Ureter (tissue), 1 donor: ENCODE data around the gene DCAF10. TPM values are rescaled to one million over a fixed set of nuclear protein-coding genes. Genes with fewer than 3 reads are reported as not detected.
A peak's percentile ranks its signal among the peaks of the same experiment; 100 is the strongest.
"Not testable (repeated sequence)": the region's sequence is repeated elsewhere in the genome, so short reads cannot be mapped to it uniquely, and the experiment has no call there.

Source experiments
- DNase-seq: peaks from one replicate; pipeline ENCODE4 v3.0.0-alpha.2; 2020; ENCODE audit warnings: low spot score
- total RNA-seq: library from RNA; stranded (reverse); gene quantifications from one replicate; pipeline ENCODE4 v1.2.4, GENCODE V29; 2023
- donor health status: DM: yes; HTN: yes; CAD: no.

Gene DCAF10
- total RNA-seq, 1 donor from 2014 or later, result 33.0 TPM

DNA sequence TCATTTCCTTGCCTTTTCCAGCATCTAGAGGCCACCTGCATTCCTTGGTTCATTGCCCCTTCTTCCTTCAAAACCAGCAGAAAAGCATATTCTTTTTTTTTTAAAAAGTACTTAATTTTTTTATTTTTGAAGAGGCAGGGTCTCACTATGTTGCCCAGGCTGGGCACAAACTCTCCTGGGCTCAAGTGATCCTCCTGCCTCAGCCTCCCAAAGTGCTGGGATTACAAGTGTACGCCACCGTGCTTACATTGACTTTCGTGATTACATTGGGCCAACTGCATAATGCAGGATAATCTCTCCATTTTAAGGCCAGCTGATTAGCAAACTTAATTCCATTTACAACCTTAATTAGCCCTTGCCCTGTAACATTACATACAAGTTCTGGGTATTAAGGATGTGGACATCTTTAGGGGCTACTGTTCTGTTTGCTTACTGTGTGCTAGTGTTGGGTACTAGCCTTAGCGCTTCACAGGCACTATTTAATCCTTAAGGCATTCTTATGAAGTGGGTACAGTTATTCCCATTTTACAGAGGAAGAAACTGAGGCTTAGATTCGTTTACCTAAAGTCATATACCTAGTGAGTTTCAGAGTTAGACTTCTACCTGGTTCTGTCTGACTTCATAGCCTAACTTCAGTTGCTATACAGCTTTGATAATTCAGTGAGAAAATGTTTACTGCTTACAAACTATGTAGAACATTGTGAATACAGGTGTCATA, 69.6 kb downstream of the DCAF10 start:
- DNase-seq, result no peak

DNA sequence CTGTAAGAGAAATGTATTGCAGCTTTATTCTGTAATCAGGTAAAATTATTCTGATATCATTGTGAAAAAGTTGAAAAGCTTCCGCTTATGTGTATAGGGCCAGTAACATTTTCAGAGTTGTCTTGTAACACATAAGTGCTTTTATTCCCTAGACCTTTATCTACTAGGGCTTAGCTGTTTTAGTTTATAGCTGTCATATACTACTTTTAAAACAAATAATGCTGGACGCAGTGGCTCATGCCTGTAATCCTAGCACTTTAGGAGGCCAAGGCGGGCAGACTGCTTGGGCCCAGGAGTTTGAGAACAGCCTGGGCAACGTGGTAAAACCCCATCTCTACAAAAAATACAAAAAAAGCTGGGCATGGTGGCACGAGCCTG, 70.2 kb downstream of the DCAF10 start:
- no peak for DNase-seq

DNA sequence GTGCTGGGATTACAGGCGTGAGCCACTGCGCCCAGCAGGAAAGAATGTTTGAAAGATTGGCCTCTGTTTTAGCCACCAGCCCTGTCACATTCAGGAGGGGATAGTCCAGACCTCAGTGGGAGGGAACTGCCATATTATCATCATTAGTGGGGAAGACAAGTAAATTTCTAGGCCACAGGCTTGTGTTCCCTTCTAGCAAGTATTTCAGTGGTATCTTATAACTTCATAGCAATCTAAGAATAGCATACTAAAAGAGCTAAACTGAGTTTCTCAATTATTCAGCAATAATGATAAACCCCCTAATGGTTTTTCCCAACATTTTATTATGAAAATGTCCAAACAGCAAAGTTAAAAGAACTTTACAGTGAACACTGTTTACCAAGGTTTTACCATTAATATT, 73.4 kb downstream of the DCAF10 start:
- no peak for DNase-seq

DNA sequence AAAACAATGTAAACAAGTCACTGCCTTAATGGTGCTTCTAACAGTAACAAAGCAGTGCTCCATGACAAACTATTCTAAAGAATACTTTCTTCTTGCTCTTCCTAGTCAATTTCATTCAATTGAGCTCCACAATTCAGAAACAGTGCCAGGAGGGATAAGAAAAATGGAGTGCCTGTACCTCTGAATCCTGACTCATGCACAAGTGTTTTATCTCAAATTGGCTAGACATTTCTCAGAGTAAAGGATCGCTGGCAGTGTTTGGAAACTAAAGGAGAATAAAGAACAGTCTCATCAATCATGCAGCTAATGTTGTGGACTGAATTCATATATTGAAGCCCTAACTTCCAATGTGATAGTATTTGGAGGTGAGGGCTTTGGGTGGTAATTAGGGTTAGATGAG, 75.8 kb downstream of the DCAF10 start:
- DNase-seq, result no peak

DNA sequence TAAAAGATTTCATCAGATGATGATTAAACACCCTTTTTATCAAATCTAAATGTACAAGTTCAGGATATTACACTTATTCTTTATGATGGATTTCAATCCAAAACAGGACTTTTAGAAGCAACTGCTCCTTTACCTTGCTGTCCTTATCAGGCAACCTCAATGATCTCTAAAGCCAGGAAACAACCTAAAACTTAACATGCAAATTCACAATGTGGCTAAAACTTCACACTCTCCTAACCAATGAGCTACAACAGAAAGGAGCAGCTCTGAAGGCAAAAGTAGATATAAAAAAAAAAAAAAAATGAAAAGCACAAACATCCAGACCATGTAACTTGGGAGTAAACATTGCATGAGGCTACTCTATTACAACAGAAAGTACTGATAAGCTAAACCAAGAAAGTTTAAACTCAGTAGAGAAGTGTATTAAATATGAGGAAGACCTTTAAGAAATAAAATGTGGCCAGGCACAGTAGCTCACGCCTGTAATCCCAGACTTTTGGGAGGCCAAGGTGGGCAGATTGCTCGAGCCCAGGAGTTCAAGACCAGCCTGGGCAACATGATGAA, 80.4 kb downstream of the DCAF10 start:
- no peak for DNase-seq

DNA sequence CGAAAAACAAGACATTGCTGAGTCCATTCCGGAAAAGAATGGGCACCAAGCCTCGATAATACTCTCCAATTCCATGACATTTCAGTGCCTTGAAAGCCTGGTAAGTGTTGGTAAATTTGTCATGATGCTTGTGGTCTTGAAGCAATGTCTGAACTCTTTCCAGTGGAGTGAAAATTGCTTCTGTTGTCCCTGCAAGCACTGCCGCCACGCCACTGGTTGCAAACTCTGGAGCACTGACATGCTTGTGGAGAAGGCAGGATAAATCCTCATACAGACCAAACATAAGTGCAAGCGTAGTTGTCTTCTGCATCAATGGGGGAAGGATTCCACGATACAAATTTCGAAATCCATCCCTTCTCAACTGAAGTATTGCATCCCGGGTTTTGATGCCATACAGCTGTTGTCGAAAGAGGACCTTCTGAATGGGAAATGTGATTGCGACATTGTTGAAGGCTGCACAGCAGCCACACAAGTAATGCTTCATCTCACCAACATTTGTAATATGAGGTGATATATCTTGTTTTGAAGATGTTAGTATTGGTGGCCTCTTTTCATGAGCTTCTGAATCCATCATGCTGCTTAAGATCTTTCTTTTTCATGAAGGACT, 87.5 kb downstream of the DCAF10 start:
- not testable (repeated sequence) for DNase-seq

DNA sequence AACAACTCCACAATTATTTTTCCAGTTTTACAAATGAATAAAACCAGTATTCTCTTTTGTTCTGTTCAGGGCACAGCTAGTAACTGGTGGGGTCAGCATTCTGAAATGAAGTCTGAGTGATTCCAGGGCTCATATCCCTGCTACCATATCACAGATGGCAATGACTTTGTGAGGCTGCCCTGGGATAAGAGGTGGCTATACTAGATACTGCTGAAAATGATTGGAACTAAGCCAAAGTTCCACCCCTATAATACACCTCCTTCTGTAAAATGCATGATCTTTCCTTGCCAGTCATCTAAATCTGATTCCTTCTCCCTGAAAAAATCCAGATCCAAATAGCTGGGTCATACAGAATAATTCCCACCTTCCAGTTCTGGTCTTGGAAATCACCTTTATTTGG, 88.9 kb downstream of the DCAF10 start:
- DNase-seq, result no peak

DNA sequence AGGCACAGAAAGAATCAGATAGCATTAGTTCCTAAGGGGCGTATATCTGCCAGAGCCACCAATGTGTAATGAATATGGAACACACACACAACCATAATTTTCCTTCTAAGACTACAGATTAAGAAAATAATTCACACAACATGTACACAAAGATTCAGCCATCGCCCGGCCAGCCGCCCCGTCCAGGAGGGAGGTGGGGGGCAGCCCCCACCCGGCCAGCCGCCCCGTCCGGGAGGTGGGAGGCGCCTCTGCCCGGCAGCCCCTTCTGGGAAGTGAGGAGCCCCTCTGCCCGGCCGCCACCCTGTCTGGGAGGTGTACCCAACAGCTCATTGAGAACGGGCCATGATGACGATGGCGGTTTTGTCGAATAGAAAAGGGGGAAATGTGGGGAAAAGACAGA, 90.4 kb downstream of the DCAF10 start:
- not testable (repeated sequence) for DNase-seq

DNA sequence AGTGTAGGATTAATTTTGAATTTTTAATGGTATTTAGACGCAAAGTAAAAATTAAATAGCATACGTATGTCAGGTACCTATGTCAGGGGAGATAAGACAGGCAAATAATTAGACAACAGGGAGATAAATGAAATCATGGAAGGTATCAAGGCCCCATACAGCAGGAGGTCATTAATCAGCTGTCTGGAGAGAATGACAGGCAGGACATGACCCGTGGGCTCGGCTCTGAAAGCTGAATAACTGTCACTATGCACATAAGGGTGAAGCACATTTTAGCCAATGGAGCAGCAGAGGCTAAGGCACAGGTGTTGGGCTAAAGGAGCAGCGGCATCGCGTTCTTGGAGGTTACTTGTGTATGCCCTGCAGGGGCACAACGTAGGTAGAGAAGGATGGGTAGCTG, 91.5 kb downstream of the DCAF10 start:
- no peak for DNase-seq

DNA sequence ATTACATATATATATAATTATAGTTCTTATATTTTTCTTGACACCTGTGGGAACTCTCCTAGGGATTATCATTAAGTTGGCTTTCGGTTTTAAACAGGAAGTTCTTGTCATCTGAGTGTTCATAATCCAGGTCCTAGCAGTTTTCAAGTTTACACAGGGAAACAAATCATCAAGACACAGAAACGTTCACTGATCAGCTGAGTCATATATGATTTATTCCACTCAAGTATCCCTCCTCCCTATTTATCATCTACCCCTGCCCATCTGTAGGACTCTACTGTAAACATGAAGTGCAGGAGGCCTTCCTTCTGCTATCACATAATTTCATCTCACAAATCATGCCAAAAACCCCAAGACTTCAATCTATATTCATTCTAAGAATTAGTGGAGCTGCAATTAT, 97.1 kb downstream of the DCAF10 start:
- no peak for DNase-seq

DNA sequence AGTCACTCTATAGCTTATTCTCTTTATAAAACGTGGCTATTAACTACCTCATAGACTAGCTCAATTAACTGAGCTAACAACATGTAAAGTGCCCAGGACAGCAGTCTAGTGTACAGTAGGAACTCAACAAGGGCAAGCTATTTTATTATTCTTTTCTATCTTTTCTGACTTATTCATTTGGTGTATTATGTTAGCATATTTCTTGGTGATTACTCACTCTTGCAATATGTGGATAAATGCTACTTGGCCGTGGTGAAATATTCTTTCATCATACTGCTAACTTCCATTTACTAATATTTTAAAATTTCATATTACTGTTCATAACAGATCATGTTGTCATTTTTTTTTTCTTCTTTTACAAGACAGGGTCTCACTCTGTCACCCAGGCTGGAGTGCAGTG, 98.4 kb downstream of the DCAF10 start:
- DNase-seq, result no peak

DNA sequence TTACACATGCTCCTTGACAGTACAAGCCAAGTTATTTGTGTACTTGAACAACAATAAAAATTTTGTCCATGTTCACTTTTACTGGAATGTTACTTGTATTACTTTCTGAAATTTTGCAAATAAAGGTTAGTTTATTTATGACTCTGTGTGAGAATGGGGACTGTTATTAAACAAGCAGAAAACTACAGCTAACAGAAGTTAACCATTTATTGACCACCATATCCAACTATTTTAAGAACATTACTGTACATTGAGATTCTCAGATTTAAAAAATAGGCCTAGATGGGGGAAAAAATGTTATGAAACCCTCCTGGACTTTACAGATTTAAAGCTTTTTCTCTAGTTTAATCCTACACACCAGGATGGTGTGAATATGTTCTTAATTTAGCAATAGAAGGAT, 101.5 kb downstream of the DCAF10 start:
- DNase-seq, result no peak

DNA sequence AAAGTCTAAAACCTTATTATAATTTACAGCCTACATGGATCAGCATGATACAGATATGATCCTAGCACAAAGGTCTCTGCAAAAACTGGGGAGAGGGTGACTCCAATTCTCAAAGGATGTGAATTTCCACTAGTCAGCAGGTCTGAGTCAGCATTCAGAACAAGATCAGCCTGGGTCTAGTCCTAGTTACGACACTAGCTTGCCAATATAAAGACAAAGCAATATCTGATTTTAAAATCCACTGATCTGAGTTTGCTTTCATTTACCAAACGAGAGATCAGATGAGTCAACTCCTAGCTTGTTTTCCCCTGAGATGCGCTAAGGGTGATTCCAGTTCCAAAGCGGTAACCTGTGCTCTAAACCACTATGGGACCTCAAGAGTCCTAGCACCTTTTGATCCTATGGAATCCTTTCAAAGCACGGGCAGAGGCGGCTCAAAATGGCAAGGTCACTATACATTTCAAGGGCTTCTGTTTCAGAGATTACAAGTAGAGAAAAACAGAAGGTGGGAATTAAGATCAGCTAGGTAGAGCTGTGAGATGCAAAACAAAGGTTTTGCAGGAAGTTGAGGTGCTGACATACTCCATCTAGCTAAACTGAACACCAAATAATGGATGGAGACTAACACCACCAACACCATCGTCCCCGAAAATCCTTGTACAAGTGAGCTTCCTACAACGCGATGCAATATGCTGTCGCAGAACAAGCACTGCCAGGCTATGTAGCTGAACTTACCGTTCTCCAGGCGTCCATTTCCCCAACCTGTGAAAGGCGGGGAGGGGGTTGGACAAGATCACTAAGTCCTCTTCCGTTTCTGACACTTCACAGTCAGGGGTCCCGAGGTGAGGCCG, 102.4 kb downstream of the DCAF10 start:
- DNase-seq, result no peak

DNA sequence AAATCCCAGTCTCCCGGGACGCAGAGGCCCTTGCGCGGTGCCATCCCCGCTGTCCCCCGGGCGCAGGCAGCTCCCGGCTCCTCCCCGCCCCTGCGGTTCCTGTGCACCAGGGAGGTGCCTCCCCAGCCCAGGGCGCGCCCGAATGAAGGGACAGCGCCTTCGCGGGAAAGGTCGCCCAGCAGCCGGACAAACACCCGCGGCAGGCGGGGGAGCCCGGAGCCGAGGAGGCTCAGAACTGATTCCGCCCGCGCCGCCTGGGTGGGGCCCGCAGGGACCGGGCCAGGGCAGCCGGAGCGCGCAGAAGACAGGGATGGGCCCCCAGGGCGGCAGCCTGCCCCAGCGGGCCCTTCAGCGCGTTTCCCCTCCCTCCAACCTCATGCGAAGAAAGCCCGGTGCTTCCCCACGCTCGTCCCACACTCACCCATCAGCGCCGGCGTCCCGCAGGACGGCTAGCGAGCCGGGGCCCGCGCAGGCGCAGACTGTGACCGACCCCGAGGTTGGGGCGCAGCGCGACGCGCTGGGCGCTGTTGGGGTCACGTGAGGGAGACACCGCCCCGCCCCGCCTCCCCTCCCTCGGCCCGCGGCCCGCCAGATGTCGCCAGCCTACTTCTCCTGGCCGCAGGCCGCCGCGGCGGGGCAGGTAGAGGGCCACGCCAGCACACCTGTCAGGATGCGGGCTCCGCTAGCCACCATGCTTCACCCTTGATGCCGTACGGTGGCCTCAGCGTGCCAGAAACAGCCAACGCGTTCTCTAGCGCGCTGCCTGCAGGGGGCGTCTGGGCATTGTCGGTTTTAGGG, 103.2 kb downstream of the DCAF10 start, which contains the start of gene SLC25A51:
TSS of gene SLC25A51 (minus strand) at position 481 of the 798 bp plus-strand sequence. CDS start 15,577 bp downstream, outside the sequence.
- DNase-seq, result peak; percentile 96

DNA sequence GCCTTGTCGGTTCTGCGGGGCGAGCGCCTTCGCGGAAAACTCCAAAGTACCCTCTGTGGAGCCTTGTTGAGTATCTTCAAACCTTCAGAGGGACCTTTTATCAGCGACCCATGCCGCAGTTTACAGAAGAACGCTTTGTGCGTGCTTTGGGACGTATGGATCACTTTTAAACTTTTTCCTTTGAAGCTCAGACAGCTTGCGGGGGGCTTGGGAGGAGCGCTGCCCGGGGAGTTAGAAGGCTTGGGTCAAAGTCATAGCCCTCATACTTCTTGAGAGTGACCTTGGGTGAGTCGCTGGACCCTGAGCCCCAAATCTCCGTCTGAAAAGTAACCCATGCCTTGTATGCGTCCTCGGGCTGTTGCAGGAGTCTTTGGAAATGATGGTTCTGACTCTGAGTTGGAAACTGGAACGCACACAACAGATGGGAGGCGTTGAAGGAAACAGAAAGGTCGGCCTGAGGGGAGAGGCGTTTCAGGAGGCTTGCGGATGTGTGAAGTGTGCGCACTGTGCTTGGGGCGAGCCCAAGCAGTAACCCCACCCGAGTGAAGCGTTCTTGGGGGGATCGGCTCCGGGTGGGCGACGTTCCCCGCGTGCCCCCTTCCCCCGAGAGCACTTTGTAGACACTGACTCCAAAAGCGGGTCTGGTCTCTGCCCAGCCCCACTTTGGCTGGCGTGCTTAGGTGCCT, 104.0 kb downstream of the DCAF10 start:
- no peak for DNase-seq

DNA sequence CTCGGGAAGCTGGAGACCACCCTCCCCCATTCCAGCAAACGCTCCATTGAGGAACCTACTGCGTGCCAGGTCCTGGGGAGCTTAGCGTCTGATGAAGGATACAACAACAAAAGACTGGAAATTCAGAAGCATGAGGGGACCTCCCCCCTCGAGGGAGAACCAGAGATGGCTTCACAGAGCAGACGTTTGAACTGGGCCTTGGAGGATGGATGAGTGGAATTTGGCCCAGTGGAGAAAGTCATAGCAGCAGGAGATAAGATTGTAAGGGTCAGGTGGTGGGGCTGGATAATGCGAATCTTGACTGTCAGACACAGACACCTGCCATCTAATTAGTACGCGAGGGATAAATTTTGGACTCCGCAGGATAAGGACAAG, 104.5 kb downstream of the DCAF10 start:
- no peak for DNase-seq

DNA sequence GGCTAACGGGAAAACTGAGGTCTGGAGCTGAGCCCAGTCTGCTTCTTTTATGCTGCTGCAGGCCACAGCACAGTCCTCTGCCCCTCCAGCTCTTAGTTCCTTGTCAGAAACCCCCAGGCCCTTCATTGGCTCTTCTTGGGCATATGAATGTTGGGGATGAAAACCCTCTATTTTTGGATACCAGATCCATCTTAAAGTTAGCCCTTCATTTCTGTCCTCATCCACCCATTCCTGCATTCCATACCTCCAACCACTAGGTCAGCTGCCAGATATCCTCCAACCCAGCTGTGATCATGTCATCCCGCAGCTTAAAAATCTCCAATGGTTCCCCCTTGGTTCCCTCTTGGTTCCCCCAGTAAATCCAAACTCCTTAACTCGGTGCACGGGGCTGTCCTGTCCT, 105.2 kb downstream of the DCAF10 start:
- no peak for DNase-seq

DNA sequence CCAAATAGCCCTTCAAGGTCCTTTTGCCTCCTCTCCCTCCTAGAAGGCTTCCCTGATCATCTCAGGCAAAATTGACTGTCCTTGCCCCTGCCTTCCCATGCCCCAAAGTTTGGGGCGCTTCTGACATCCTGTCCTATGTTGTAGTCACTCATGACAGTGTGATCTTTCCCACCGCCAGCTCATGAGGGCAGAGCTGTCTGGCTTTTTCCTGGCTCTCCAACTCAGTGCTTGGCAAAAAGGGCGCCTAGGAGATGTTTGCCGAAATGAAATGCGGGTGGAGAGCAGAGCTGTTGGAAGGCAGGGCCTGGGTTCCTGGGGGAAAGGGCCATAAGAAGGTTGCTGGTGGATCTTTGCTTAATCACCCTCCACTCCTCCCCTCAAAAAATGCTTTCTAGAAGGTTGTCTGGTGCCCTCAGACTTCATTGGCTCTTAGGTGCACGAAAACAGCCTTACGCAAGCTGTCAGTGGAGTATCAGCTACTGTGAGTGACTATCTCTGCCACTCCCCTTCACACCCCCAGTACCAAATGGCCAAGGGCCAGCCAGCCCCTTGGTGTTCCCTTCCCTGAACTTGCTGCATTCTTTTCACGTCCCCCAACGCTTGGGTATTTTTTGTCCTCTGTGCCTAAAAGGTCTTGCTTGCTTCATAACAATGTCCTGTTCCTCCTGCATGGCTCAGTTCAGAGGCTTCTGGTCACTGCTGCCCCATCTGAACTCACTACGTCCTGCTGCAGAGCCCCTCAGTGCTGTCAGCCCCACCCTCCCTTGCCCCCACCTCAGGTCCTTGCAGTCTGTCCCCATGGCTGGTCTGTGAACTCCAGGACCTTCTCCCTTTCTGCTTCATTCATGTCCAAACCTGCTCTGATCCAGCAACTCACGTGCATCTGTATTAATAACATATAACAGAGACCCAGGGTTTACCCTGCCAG, 106.0 kb downstream of the DCAF10 start:
- no peak for DNase-seq

DNA sequence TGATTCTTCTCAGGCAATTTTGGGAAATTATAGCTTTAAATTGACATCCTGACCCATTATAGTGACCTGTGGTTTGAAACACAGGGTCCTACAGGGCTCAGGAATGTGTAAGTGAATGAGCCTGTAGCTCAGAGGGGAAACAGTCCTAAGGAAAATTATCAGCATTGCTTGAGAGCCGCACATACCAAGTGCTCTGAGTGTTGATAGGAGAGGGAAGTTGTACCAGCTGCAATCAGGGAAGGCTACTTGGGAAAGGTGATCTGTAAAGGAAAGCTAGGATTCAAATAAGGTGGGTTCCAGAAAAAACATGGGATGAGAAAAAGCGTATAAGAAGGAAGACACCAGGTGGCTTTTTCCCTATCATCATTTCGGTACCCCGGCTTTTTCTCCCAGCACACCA, 107.7 kb downstream of the DCAF10 start:
- DNase-seq, result no peak

DNA sequence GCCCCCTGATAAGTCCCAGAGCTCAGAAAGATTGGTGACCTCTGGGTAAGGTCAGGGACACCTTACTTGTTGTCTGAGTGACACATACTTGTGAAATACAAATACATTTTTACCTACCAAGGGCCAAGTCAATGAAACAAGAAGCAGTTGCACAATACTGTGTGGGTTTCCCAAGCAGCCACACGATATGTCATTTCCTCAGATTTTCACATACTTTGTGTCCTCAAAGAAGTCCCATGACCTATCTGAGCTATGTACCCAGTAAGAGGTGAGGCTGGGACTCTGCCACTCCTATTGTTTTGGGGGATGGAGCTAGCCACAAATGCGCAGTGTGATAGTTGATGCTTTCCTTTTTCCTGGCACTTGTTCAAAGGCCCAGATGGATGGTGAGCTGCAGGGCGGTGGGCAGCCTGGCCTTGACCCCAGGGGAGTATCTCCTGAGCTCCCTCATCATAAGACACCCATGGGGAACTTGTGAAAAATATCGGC, 108.1 kb downstream of the DCAF10 start:
- DNase-seq, result no peak
